Esophagus muscularis mucosa (tissue), 2 donors: ENCODE results near the gene SUPT3H.

Source experiments
- POLR2A ChIP-seq: fragments of 450-650 bp; IDR thresholded peaks from one replicate; pipeline ENCODE4 v1.6.1; 2017; ENCODE audit warnings: antibody characterized with exemption, moderate library complexity, mild to moderate bottlenecking, low read depth
- POLR2AphosphoS5 ChIP-seq, 2 donors: sonication (generic); formaldehyde crosslinking; IDR thresholded peaks; one replicate each; pipeline ENCODE4 v1.6.1; 2017; ENCODE audit warnings: antibody characterized with exemption in 2 of 2

- no peak for TF ChIP-seq POLR2A
- no peak for TF ChIP-seq POLR2AphosphoS5 (IDR thresholded peaks at IDR 0.05)
Measured at GRCh38 chr6:45104429-45104828, 273.3 kb downstream of the SUPT3H start.
